ENCODE measurements around the gene ANO1. TPM values are rescaled to one million over a fixed set of nuclear protein-coding genes. Genes with fewer than 3 reads are reported as not detected.

The ANO1 gene
- total and polyA plus RNA-seq, 2 of the 8 experiments (the other 6 are each of a cell fraction or from before 2014, with no cell fraction given): 4.7 to 5.0 TPM

GRCh38 chr11:70031631-70032469 is 46.3 kb upstream of the ANO1 start:
- H3K4me3 ChIP-seq (ENCODE audit: extremely low read depth in 1 of 4, insufficient read depth in 2 of 4, low read depth in 3 of 4, low read length in 4 of 4): no peak overlapping the region
- no peaks in the 10 kb centered on the region for H3K36me3 ChIP-seq (ENCODE audit: control insufficient read depth in 2 of 4, insufficient read depth in 4 of 4, low read length in 3 of 4)
- no peak overlapping the region for H2AK5ac ChIP-seq (ENCODE audit: low read depth, low read length)
- no peak overlapping the region for H4K8ac ChIP-seq (ENCODE audit: extremely low read depth, insufficient read depth, low read length)
- H4K20me1 ChIP-seq (replicated peaks in 1 of 2; ENCODE audit: control insufficient read depth in 1 of 2, insufficient read depth in 2 of 2, low read length in 2 of 2): no peaks in the 10 kb centered on the region
- no peaks in the 10 kb centered on the region for H3K9me3 ChIP-seq (ENCODE audit: insufficient read depth in 2 of 2, low read depth in 1 of 2, low read length in 1 of 2)
- no peak overlapping the region for H2AFZ ChIP-seq (ENCODE audit: low read length)
- CTCF ChIA-PET (ENCODE audit: partially characterized antibody): interaction anchor here (0.7 to 5.1 kb wide), 3 partner anchors 11 to 82 kb away, joined by 3 to 37 read pairs (median 10); no protein-coding TSS in a partner anchor
- H3K14ac ChIP-seq (ENCODE audit: insufficient read length): no peak overlapping the region
- no peak overlapping the region for H2BK20ac ChIP-seq (ENCODE audit: low read length)
- no peak overlapping the region for H4K91ac ChIP-seq (replicated peaks; ENCODE audit: insufficient read length, low read length)
- no peaks in the 10 kb centered on the region for H3K79me1 ChIP-seq (ENCODE audit: low read depth, low read length)
- DNase-seq (ENCODE audit: low read depth in 1 of 2, low spot score in 2 of 2) (no peak), FAIRE-seq (no peak)
- H3K23ac ChIP-seq (ENCODE audit: insufficient read length): no peak overlapping the region
- H4K5ac ChIP-seq (ENCODE audit: insufficient read length, low read depth, low read length): no peak overlapping the region
- no peak overlapping the region for H2BK5ac ChIP-seq (ENCODE audit: low read depth, low read length)
- 87% methylated on average over 18 of the region's 18 CpGs; no CpG with 5 or more reads in 1 of the 2 experiments for WGBS, 2 experiments (ENCODE audit: extremely low coverage in 1 of 2, insufficient coverage in 1 of 2, insufficient read length in 1 of 2, insufficient replicate concordance in 2 of 2, low coverage in 1 of 2, low lambda C conversion rate in 2 of 2, missing lambda C conversion rate in 1 of 2)
- POLR2A ChIA-PET (ENCODE audit: partially characterized antibody): no interaction called here
- H3K4me2 ChIP-seq (ENCODE audit: insufficient read depth in 1 of 2, low read depth in 2 of 2, low read length in 2 of 2): no peak overlapping the region
- H3K56ac ChIP-seq (replicated peaks; ENCODE audit: insufficient read length, low read depth, low read length): no peak overlapping the region
- no peak overlapping the region for H3K18ac ChIP-seq (ENCODE audit: extremely low read depth, low read length)
- no peak overlapping the region for H3K27ac ChIP-seq (ENCODE audit: low read depth, low read length)
- no peak overlapping the region for H2BK120ac ChIP-seq (replicated peaks; ENCODE audit: low read depth, low read length)
- H3K23me2 ChIP-seq (ENCODE audit: low read depth, low read length): no peaks in the 10 kb centered on the region
- no peak overlapping the region for H2BK15ac ChIP-seq (ENCODE audit: low read length)
- no peak overlapping the region; a peak in 1 of 7 replicates for H3K9ac ChIP-seq (replicated peaks in 1 of 4; ENCODE audit: extremely low read depth in 1 of 4, low read depth in 3 of 4, low read length in 3 of 4)
- H3K4ac ChIP-seq (replicated peaks; ENCODE audit: insufficient read length, low read depth, low read length): no peak overlapping the region
- peaks cover 0 to 2% (median 0%) of the 10 kb centered on the region in 4 experiments; a peak in 1 of 7 replicates for H3K27me3 ChIP-seq (replicated peaks in 1 of 4; ENCODE audit: control insufficient read depth in 3 of 4, extremely low read depth in 1 of 4, insufficient read depth in 3 of 4, low read length in 3 of 4)
- no peaks in the 10 kb centered on the region for H3K79me2 ChIP-seq (ENCODE audit: control insufficient read depth in 1 of 2, insufficient read depth in 2 of 2, low read length in 2 of 2)
- no peak overlapping the region for H2BK12ac ChIP-seq (ENCODE audit: low read depth, low read length)
- H3K4me1 ChIP-seq (replicated peaks in 1 of 4; ENCODE audit: control insufficient read depth in 3 of 4, insufficient read depth in 4 of 4, low read length in 3 of 4): peaks cover 0 to 5% (median 2%) of the 10 kb centered on the region in 4 experiments; a peak in 2 of 7 replicates
- no peak for TF ChIP-seq CHD2 (IDR thresholded peaks at IDR 0.05; ENCODE audit: low read length)
- TF ChIP-seq ZNF274 (IDR thresholded peaks at IDR 0.05; ENCODE audit: borderline replicate concordance, extremely low read depth, low read length): no peak
- no peak for TF ChIP-seq RNF2 (IDR thresholded peaks at IDR 0.05; ENCODE audit: borderline replicate concordance, low read depth, low read length, missing control alignments, poor library complexity, severe bottlenecking)
- no peak for TF ChIP-seq GTF2F1 (IDR thresholded peaks at IDR 0.05; ENCODE audit: borderline replicate concordance, low read depth, low read length)
- TF ChIP-seq MAX (IDR thresholded peaks at IDR 0.05): no peak
- TF ChIP-seq SUZ12 (IDR thresholded peaks at IDR 0.05; ENCODE audit: low read length): no peak
- no peak for TF ChIP-seq CEBPB (IDR thresholded peaks at IDR 0.05; ENCODE audit: low read depth, low read length)
- no peak for TF ChIP-seq EP300 (IDR thresholded peaks at IDR 0.05; ENCODE audit: borderline replicate concordance in 1 of 2, low read depth in 2 of 2, low read length in 2 of 2)
- TF ChIP-seq SRF (IDR thresholded peaks at IDR 0.05; ENCODE audit: low read depth, low read length): no peak
- TF ChIP-seq CBX5 (IDR thresholded peaks at IDR 0.05; ENCODE audit: low read depth, low read length): no peak
- TF ChIP-seq CREB1 (IDR thresholded peaks at IDR 0.05): no peak
- TF ChIP-seq MAFK (IDR thresholded peaks at IDR 0.05; ENCODE audit: low read depth, low read length): no peak
